ENCODE measurements around the gene TEX11. TPM values are rescaled to one million over a fixed set of nuclear protein-coding genes. Genes with fewer than 3 reads are reported as not detected.
"Not testable (repeated sequence)": the region's sequence is repeated elsewhere in the genome, so short reads cannot be mapped to it uniquely, and the experiment has no call there.

TEX11 gene
- not detected for total RNA-seq
- long read RNA-seq, donor 1, partial matches to known transcripts, result 0 of 1 reads
- long read RNA-seq, donor 1, other reads (novel, unspliced or antisense), result 1 of 1 reads
- long read RNA-seq, donor 2, result 0 reads

- DNase-seq (ENCODE audit: low spot score), result no peak
- intact Hi-C loops (cut with DNase I), result no loop called here
Observed at GRCh38 chrX:70908541-70908940, at the start of gene TEX11. Gene TEX11, minus strand, starts transcription at chrX:70908711. Its CDS starts 922 bp downstream, at chrX:70907789.

DNA sequence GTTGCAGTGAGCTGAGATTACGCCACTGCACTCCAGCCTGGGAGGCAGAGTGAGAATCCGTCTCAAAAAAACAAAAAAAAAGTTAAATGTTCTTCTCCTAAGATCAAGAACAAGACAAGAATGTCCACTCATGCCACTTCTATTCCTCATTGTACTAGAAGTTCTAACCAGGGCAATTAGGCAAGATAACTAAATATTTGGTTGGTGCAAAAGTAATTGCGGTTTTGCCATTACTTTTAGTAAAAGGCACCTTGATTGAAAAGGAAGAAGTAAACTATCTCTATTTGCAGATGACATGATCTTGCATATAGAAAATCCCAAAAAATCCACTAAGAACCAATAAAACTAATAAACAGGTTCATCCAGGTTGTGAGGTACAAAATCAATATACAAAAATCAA, 46.4 kb upstream of the TEX11 start:
- intact Hi-C loops (cut with DNase I), result no loop called here
- DNase-seq (ENCODE audit: low spot score), result no peak

DNA sequence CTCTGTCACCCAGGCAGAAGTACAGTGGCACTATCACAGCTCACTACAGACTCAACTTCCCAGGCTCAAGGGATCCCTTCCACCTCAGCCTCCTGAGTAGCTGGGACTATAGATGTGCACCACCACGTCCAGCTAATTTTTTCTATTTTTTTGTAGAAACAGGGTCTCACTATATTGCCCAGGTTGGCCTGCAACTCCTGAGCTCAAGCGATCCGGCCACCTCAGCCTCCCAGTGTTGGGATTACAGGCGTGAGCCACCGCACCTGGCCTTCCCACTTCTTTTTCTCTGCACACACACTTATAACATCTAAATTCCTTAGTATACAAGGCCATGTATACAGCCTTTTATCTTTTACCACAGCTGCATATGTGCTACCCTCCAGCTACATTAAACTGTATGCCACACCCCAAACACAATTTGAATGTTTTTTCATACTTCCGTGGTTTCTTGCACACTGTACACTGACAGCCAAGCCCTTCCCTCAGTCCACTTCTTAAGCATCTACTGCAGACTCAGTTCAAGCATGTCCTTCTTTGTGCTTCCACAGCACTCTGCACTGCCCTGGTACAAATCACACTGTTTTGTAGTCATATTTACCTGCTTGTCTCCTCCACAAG, 15.9 kb upstream of the TEX11 start:
- intact Hi-C loops (cut with DNase I), result no loop called here
- no peak for DNase-seq (ENCODE audit: low spot score)

DNA sequence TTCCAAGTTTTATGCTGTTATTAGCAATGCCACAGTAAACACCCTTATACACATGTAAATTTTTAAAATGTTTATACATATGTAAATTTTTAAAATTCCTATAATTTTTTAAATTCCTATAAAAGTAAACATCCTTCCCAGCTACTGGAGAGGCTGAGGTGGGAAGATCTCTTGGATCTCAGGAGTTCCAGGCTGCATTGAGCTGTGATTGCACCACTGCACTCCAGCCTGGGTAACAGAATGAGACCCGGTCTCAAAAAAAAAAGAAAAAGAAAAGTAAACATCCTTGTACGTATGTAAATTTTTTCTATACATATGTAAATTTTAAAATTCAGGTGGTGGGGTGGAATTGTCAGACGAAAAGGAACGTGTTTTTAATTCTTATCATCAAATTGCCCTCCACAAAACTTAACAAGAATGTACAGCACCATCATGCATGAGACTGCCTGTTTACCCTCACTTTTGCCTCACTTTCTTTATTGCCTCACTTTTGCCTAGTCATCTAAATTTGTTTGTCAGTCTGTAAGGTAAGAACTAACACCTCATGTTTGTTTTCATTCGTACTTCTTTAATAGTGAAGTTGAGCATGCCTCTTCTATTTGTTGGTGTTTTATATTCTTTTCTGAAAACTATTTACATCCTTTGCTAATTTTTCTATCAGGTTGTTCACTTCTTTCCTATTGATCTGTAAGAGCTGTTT, 14.4 kb upstream of the TEX11 start:
- DNase-seq (ENCODE audit: low spot score), result no peak
- intact Hi-C loops (cut with DNase I), result no loop called here

- DNase-seq (ENCODE audit: low spot score), result no peak
- intact Hi-C loops (cut with DNase I), result no loop called here
Observed at GRCh38 chrX:70921709-70922352, 13.3 kb upstream of the TEX11 start.

DNA sequence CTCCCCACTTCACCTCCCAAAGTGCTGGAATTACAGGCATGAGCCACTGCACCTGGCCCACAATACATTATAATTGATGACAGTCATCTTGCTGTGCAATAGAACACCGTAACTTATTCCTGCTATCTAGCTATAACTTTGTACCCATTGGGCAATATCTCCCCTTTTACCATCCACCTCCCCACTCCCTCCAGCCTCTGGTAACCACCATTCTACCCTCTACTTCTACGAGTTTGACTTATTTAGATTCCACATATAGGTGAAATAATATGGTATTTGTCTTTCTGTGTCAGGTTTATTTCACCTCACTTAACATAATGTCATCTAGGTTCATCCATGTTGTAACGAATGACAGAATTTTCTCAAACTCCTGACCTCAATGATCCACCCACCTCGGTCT, 8.2 kb upstream of the TEX11 start:
- intact Hi-C loops (cut with DNase I), result no loop called here
- DNase-seq (ENCODE audit: low spot score), result no peak

- DNase-seq (ENCODE audit: low spot score), result no peak
- intact Hi-C loops (cut with DNase I), result no loop called here
Observed at GRCh38 chrX:70907900-70908299, 611 bp downstream of the TEX11 start.

- intact Hi-C loops (cut with DNase I), result no loop called here
- DNase-seq (ENCODE audit: low spot score), result no peak
Observed at GRCh38 chrX:70901465-70901864, 7.0 kb downstream of the TEX11 start.

GRCh38 chrX:70890441-70890840, 18.1 kb downstream of the TEX11 start:
- intact Hi-C loops (cut with DNase I); DNase-seq (ENCODE audit: low spot score): not testable (repeated sequence)

DNA sequence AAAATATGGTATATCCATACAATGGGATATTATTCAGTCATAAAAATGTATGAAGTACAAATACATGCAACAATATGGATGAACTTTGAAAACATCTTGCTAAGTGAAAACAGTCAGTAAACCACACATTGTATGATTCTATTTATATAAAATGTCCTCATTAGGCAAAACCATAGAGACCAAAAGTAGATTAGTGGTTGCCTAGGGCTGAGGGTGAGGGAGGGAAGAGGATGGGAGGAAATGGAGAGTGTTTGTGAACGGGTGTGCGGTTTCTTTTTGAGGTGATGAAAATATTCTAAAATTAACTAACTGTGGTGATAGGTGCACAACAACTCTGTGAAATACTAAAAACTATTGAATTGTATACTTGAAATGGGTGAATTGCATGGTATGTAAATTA, 29.6 kb downstream of the TEX11 start:
- intact Hi-C loops (cut with DNase I), result no loop called here
- DNase-seq (ENCODE audit: low spot score), result no peak

DNA sequence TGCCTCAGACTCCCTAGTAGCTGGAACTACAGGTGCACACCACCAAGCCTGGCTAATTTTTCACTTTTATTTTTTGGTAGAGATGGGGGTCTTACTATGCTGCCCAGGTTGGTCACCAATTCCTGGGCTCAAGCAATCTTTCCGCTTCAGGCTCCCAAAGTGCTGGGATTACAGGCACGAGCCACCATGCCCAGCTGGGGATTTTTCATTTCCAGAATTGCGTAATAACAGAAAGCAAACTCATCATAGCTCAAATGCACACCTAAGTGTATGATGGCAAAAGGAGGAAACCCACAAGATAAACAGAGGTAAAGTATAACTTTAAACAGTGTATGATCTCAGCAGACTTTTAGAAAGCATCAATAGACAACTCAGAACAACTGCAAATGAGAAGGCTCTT, 56.2 kb downstream of the TEX11 start:
- DNase-seq (ENCODE audit: low spot score), result no peak
- intact Hi-C loops (cut with DNase I), result no loop called here

DNA sequence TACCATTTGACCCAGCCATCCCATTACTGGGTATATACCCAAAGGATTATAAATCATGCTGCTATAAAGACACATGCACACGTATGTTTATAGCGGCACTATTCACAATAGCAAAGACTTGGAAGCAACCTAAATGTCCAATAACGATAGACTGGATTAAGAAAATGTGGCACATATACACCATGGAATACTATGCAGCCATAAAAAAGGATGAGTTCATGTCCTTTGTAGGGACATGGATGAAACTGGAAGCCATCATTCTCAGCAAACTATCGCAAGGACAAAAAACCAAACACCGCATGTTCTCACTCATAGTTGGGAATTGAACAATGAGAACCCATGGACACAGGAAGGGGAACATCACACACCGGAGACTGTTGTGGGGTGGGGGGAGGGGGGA, 64.4 kb downstream of the TEX11 start:
- intact Hi-C loops (cut with DNase I); DNase-seq (ENCODE audit: low spot score): not testable (repeated sequence)

DNA sequence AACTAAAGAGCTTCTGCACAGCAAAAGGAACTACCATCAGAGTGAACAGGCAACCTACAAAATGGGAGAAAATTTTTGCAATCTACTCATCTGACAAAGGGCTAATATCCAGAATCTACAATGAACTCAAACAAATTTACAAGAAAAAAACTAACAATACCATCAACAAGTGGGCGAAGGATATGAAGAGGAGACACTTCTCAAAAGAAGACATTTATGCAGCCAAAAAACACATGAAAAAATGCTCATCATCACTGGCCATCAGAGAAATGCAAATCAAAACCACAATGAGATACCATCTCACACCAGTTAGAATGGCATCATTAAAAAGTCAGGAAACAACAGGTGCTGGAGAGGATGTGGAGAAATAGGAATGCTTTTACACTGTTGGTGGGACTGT, 64.9 kb downstream of the TEX11 start:
- intact Hi-C loops (cut with DNase I); DNase-seq (ENCODE audit: low spot score): not testable (repeated sequence)

- intact Hi-C loops (cut with DNase I), result no loop called here
Observed at GRCh38 chrX:70834589-70834988, 73.9 kb downstream of the TEX11 start.

GRCh38 chrX:70826715-70827114, 81.8 kb downstream of the TEX11 start:
- intact Hi-C loops (cut with DNase I), result no loop called here
- no peak for DNase-seq (ENCODE audit: low spot score)

More at GRCh38 chrX:70834589-70834988, 73.9 kb downstream of the TEX11 start:
- no peak for DNase-seq (ENCODE audit: low spot score)

DNA sequence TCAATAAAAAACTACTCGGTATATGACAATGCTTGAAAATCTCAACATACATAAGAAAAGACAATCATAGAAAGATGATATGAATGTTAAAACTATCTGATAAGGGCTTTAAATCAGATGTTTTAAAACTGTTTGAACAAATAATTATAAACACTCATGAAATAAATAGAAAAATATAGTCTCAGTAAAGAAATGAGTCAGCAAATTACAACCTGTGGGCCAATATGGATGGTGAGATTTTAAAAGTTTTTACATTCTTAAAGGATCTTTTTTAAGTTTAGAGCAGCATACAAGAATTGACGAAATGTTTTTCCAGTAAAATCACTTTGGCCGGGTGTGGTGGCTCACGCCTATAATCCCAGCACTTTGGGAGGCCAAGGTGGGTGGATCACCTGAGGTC, 83.1 kb downstream of the TEX11 start:
- DNase-seq (ENCODE audit: low spot score), result no peak
- intact Hi-C loops (cut with DNase I), result no loop called here

GRCh38 chrX:70808942-70809940, 99.3 kb downstream of the TEX11 start:
- no peak for DNase-seq (ENCODE audit: low spot score)
- intact Hi-C loops (cut with DNase I), result no loop called here

- intact Hi-C loops (cut with DNase I), result no loop called here
- no peak for DNase-seq (ENCODE audit: low spot score)
Observed at GRCh38 chrX:70806081-70806480, 102.4 kb downstream of the TEX11 start.

GRCh38 chrX:70796742-70797141, 111.8 kb downstream of the TEX11 start:
- intact Hi-C loops (cut with DNase I); DNase-seq (ENCODE audit: low spot score): not testable (repeated sequence)
